HG03097 (cell line): ENCODE measurements around the gene PROC.

Experiments used
- ATAC-seq: cut with Tn5 transposase; IDR thresholded peaks from one replicate; pipeline ENCODE4 v1.9.1; 2021; ENCODE audit not compliant: unreplicated experiment, low FRiP score

The PROC gene

DNA sequence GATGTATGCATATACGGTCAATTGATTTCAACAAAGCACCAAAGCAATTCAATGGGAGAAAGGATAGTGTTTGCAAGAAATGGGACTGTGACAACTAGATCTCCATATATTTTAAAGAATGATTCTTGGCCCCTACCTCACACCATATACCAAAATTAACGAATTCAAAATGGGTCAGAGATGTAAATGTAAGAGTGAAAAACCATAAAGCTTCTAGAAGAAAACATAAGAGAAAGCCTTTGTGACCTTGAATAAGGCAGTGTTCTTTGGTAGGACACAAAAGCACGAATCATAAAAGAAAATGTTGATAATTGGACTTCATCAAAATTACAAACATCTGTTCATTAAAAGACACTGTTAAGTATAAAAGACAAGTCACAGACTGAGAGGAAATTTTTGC lies 5.0 kb upstream of the PROC start:
- no peak for ATAC-seq

DNA sequence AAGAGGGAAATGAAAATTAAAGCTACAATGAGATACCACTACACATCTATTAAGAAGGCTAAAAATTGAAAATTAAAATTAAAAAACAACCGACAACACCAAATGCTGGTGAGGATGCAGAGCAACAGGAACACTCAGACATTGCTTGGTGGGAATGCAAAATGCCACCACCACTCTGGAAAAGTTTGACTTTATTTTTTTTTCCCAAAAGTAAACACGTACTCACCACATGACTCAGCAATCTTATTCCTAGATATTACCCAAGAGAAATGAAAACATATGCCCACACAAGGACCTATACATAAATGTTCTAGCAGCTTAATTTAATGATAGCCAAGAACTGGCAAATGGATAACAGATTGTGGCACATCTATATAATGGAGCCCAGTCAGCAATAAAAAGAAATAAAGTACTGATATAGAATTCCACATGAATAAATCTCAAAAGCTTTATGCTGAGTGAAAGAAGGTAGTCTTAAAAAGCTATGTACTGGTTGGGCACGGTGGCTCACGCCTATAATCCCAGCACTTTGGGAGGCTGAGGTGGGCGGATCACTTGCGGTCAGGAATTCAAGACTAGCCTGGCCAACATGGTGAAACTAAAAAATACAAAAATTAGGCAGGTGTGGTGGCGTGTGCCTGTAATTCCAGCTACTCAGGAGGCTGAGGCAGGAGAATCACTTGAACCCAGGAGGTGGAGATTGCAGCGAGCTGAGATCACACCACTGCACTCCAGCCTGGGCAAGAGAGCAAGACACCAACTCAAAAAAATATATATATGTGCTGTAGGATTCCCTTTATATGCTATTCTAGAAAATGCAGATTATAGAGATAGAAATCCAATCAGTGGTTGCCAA lies 4.2 kb upstream of the PROC start:
- no peak for ATAC-seq

DNA sequence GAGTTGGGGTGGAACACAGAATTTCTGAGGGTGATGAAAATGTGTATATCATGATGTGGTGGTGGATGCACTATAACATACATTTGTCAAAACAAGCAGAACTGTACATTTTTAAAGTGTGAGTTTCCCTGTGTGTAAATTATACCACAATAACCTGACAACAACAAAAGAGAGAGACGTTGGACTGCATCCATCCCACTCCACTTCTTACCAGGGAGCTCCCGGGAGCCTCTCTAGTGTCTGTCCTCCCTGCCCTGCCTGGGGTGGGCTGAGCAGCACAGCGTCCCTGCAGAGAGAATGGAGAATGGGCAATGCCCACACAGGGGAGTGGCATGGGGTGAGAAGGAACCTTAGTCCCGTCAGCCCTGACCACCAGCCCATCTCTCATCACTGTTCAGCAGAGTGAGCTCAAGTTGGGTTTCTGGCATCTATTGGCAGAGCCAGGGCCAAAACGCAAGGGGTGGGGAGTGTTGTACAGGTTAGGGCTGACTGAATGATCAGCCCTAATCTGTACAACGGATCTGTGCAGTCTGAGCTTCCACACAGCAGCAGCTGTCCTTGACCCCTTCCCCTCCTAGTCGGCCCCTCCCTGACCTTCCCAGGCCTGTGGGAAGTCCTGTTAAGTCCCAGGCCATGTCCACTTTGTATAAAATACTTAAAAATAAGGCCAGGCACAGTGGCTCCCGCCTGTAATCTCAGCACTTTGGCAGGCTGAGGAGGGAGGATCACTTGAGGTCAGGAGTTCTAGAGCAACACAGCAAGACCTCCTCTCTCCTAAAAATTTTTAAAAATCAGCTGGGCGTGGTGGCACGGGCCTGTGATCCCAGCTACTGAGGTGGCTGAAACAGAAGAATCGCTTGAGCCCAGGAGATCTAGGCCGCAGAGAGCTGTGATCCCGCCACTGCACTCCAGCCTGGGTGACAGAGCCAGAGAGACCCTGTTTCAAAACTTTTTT lies 3.3 kb upstream of the PROC start:
- ATAC-seq, result no peak

DNA sequence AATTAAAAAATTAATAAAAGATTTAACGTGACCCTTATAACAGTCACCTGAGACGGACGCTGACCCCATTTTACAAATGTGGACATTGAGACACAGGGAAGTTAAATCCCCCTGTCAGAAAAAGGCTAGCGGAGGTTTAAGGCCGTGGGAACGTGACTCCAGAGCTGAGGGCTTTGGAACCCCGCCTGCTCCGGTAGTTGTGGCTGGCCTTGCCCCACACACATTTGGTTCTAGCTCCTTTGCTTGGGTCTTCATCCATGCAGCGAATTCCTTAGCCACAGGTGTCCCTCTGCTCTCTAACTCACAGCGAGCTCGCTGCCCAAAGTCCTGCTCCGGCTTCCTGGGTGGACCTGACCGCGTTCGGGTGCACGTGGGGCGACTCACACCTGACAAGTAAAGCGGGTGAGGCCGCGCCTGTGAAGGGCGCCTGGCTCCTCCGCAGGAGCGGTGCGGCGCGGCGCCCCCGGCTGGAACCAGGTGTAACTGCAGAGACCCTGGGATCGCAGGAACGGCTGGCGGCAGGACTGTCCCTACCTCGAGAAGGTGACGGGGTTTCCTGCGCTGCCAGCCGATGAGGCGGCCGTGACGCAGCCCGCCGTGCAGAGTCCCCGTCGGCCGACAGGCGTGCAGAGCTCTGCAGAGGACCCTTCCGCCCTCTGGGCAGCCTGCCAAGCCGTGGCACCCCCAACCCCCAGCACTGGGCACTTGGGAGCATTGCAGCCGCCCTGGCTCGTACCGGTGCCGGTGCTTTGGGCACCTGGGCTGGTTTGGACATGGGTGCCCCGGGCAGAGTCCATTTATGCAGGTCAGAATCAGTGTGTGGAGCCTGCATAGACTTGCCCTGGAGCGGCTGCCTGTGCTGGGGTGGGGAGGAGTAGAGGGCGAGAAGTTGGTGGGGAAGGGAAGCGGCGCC lies 2.4 kb upstream of the PROC start:
- ATAC-seq, result peak; percentile 63

DNA sequence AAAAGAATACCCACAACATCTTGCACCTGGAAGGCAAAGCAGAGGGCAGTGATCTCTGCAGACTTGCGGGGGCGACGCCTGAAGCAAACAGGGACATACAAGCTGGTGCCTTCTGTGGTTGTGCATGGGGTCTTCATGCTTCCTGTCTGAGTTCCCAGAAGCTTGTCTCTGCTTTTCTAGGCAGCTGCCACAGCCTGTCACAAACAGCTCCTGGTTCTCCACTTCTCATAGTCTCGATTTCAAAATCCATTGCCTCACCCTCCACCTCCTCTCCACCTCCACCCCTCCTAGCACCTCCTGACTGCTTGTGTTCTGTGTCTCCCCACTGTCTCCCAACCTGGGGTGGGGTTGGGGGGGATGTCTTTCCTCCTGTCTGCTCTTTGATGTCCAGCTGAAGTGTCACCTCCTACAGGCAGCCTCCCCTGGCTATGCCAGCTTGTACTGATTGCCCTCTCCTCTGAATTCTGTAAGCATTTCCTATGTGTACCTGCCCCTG lies 1.7 kb upstream of the PROC start:
- no peak for ATAC-seq

DNA sequence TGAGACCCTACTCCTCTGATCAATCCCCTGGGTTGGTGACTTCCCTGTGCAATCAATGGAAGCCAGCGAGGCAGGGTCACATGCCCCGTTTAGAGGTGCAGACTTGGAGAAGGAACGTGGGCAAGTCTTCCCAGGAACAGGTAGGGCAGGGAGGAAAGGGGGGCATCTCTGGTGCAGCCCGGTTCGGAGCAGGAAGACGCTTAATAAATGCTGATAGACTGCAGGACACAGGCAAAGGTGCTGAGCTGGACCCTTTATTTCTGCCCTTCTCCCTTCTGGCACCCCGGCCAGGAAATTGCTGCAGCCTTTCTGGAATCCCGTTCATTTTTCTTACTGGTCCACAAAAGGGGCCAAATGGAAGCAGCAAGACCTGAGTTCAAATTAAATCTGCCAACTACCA lies 821 bp upstream of the PROC start:
- ATAC-seq, result no peak

DNA sequence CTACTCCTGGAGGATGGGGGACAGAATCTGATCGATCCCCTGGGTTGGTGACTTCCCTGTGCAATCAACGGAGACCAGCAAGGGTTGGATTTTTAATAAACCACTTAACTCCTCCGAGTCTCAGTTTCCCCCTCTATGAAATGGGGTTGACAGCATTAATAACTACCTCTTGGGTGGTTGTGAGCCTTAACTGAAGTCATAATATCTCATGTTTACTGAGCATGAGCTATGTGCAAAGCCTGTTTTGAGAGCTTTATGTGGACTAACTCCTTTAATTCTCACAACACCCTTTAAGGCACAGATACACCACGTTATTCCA lies 844 bp downstream of the PROC start:
- ATAC-seq, result no peak

DNA sequence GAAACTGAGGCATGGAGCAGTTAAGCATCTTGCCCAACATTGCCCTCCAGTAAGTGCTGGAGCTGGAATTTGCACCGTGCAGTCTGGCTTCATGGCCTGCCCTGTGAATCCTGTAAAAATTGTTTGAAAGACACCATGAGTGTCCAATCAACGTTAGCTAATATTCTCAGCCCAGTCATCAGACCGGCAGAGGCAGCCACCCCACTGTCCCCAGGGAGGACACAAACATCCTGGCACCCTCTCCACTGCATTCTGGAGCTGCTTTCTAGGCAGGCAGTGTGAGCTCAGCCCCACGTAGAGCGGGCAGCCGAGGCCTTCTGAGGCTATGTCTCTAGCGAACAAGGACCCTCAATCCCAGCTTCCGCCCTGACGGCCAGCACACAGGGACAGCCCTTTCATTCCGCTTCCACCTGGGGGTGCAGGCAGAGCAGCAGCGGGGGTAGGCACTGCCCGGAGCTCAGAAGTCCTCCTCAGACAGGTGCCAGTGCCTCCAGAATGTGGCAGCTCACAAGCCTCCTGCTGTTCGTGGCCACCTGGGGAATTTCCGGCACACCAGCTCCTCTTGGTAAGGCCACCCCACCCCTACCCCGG lies 1.3 kb downstream of the PROC start:
- ATAC-seq, result no peak

DNA sequence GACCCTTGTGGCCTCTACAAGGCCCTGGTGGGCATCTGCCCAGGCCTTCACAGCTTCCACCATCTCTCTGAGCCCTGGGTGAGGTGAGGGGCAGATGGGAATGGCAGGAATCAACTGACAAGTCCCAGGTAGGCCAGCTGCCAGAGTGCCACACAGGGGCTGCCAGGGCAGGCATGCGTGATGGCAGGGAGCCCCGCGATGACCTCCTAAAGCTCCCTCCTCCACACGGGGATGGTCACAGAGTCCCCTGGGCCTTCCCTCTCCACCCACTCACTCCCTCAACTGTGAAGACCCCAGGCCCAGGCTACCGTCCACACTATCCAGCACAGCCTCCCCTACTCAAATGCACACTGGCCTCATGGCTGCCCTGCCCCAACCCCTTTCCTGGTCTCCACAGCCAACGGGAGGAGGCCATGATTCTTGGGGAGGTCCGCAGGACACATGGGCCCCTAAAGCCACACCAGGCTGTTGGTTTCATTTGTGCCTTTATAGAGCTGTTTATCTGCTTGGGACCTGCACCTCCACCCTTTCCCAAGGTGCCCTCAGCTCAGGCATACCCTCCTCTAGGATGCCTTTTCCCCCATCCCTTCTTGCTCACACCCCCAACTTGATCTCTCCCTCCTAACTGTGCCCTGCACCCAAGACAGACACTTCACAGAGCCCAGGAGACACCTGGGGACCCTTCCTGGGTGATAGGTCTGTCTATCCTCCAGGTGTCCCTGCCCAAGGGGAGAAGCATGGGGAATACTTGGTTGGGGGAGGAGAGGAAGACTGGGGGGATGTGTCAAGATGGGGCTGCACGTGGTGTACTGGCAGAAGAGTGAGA lies 2.0 kb downstream of the PROC start:
- no peak for ATAC-seq

DNA sequence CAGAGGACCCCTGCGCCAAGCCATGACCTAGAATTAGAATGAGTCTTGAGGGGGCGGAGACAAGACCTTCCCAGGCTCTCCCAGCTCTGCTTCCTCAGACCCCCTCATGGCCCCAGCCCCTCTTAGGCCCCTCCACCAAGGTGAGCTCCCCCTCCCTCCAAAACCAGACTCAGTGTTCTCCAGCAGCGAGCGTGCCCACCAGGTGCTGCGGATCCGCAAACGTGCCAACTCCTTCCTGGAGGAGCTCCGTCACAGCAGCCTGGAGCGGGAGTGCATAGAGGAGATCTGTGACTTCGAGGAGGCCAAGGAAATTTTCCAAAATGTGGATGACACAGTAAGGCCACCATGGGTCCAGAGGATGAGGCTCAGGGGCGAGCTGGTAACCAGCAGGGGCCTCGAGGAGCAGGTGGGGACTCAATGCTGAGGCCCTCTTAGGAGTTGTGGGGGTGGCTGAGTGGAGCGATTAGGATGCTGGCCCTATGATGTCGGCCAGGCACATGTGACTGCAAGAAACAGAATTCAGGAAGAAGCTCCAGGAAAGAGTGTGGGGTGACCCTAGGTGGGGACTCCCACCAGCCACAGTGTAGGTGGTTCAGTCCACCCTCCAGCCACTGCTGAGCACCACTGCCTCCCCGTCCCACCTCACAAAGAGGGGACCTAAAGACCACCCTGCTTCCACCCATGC lies 3.0 kb downstream of the PROC start:
- no peak for ATAC-seq

DNA sequence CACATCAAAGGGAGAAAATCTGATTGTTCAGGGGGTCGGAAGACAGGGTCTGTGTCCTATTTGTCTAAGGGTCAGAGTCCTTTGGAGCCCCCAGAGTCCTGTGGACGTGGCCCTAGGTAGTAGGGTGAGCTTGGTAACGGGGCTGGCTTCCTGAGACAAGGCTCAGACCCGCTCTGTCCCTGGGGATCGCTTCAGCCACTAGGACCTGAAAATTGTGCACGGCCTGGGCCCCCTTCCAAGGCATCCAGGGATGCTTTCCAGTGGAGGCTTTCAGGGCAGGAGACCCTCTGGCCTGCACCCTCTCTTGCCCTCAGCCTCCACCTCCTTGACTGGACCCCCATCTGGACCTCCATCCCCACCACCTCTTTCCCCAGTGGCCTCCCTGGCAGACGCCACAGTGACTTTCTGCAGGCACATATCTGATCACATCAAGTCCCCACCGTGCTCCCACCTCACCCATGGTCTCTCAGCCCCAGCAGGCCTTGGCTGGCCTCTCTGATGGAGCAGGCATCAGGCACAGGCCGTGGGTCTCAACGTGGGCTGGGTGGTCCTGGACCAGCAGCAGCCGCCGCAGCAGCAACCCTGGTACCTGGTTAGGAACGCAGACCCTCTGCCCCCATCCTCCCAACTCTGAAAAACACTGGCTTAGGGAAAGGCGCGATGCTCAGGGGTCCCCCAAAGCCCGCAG lies 3.8 kb downstream of the PROC start:
- no peak for ATAC-seq

DNA sequence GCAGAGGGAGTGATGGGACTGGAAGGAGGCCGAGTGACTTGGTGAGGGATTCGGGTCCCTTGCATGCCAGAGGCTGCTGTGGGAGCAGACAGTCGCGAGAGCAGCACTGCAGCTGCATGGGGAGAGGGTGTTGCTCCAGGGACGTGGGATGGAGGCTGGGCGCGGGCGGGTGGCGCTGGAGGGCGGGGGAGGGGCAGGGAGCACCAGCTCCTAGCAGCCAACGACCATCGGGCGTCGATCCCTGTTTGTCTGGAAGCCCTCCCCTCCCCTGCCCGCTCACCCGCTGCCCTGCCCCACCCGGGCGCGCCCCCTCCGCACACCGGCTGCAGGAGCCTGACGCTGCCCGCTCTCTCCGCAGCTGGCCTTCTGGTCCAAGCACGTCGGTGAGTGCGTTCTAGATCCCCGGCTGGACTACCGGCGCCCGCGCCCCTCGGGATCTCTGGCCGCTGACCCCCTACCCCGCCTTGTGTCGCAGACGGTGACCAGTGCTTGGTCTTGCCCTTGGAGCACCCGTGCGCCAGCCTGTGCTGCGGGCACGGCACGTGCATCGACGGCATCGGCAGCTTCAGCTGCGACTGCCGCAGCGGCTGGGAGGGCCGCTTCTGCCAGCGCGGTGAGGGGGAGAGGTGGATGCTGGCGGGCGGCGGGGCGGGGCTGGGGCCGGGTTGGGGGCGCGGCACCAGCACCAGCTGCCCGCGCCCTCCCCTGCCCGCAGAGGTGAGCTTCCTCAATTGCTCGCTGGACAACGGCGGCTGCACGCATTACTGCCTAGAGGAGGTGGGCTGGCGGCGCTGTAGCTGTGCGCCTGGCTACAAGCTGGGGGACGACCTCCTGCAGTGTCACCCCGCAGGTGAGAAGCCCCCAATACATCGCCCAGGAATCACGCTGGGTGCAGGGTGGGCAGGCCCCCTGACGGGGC lies 4.6 kb downstream of the PROC start:
- no peak for ATAC-seq

DNA sequence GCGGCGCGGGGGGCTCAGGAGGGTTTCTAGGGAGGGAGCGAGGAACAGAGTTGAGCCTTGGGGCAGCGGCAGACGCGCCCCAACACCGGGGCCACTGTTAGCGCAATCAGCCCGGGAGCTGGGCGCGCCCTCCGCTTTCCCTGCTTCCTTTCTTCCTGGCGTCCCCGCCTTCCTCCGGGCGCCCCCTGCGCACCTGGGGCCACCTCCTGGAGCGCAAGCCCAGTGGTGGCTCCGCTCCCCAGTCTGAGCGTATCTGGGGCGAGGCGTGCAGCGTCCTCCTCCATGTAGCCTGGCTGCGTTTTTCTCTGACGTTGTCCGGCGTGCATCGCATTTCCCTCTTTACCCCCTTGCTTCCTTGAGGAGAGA lies 5.2 kb downstream of the PROC start:
- no peak for ATAC-seq

DNA sequence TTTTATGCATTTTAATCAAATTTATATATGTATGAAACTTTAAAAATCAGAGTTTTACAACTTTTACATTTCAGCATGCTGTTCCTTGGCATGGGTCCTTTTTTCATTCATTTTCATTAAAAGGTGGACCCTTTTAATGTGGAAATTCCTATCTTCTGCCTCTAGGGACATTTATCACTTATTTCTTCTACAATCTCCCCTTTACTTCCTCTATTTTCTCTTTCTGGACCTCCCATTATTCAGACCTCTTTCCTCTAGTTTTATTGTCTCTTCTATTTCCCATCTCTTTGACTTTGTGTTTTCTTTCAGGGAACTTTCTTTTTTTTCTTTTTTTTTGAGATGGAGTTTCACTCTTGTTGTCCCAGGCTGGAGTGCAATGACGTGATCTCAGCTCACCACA lies 5.7 kb downstream of the PROC start:
- no peak for ATAC-seq

DNA sequence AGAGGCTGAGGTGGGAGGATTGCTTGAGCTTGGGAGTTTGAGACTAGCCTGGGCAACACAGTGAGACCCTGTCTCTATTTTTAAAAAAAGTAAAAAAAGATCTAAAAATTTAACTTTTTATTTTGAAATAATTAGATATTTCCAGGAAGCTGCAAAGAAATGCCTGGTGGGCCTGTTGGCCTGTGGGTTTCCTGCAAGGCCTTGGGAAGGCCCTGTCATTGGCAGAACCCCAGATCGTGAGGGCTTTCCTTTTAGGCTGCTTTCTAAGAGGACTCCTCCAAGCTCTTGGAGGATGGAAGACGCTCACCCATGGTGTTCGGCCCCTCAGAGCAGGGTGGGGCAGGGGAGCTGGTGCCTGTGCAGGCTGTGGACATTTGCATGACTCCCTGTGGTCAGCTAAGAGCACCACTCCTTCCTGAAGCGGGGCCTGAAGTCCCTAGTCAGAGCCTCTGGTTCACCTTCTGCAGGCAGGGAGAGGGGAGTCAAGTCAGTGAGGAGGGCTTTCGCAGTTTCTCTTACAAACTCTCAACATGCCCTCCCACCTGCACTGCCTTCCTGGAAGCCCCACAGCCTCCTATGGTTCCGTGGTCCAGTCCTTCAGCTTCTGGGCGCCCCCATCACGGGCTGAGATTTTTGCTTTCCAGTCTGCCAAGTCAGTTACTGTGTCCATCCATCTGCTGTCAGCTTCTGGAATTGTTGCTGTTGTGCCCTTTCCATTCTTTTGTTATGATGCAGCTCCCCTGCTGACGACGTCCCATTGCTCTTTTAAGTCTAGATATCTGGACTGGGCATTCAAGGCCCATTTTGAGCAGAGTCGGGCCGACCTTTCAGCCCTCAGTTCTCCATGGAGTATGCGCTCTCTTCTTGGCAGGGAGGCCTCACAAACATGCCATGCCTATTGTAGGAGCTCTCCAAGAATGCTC lies 6.6 kb downstream of the PROC start:
- no peak for ATAC-seq
